Endothelial cell of umbilical vein (primary cell): ENCODE measurements around the gene ZNF385B. TPM values are rescaled to one million over a fixed set of nuclear protein-coding genes. Genes with fewer than 3 reads are reported as not detected.

Experiments used
- BruUV-seq: library from RNA; stranded (reverse); fragments of 400-500 nt; replicated peaks from 2 replicates; lab custom pipeline; 2021; lab: Mats Ljungman, UMichigan
- CTCF ChIA-PET: fragments of 300-600, 350-600 bp; sonication (Branson Sonifier 250); formaldehyde crosslinking; loops from one replicate; lab custom pipeline; 2021; ENCODE audit warnings: antibody characterized with exemption, inconsistent platforms; lab: Charles Lee
- POLR2A ChIA-PET: fragments of 300-600, 350-600 bp; sonication (Branson Sonifier 250); formaldehyde crosslinking; loops from one replicate; lab custom pipeline; 2021; ENCODE audit warnings: antibody characterized with exemption, inconsistent platforms; lab: Charles Lee
- DNase-seq: peaks from one replicate; pipeline ENCODE4 v3.0.0-alpha.2; 2011; ENCODE audit warnings: low read depth, low spot score
- FAIRE-seq: peaks from 2 replicates; lab custom pipeline; 2011; peaks lifted over from hg19 to GRCh38; lab: Jason Lieb, UNC
- H2AFZ ChIP-seq: 2 replicates; pipeline ENCODE4 v1.6.0; 2012; ENCODE audit warnings: low read depth, low read length, control low read depth, inconsistent platforms
- H3K27ac ChIP-seq: 2 replicates; pipeline ENCODE4 v1.5.1; 2011; ENCODE audit warnings: low read depth, mild to moderate bottlenecking, control low read depth, low read length, moderate library complexity; ENCODE audit not compliant: insufficient read depth
- H3K27me3 ChIP-seq, 2 experiments: 2 replicates each; pipeline versions ENCODE4 v1.6.0 to v1.6.1; 2011; ENCODE audit warnings: low read length in 2 of 2, mixed read lengths in 1 of 2; ENCODE audit not compliant: control insufficient read depth in 2 of 2, insufficient read depth in 2 of 2
- H3K36me3 ChIP-seq, 2 experiments: 2 replicates in 1 of 2; 3 replicates in 1 of 2; pipeline ENCODE4 v1.5.1; 2011; ENCODE audit warnings: low read length in 2 of 2, mild to moderate bottlenecking in 1 of 2, moderate library complexity in 1 of 2; ENCODE audit not compliant: control insufficient read depth in 2 of 2, insufficient read depth in 2 of 2; ENCODE audit errors: extremely low read depth in 1 of 2
- H3K4me1 ChIP-seq: 3 replicates; pipeline ENCODE4 v1.5.1; 2011; ENCODE audit warnings: mild to moderate bottlenecking, low read length; ENCODE audit not compliant: control insufficient read depth, insufficient read depth; ENCODE audit errors: extremely low read depth
- H3K4me2 ChIP-seq: 2 replicates; pipeline ENCODE4 v1.6.1; 2011; ENCODE audit warnings: low read length, control low read depth, mixed read lengths; ENCODE audit not compliant: insufficient read depth
- H3K4me3 ChIP-seq, 3 experiments: fragments of 200-600 bp in 1 of 3; sonication (generic), shearing (Covaris generic) in 1 of 3; replicated peaks in 1 of 3; 2 replicates each; pipeline ENCODE4 v1.5.1; 2011 to 2016; ENCODE audit warnings: control low read depth in 3 of 3, low read length in 3 of 3, mild to moderate bottlenecking in 2 of 3, inconsistent platforms in 1 of 3, low read depth in 1 of 3, moderate library complexity in 1 of 3; ENCODE audit not compliant: insufficient read depth in 1 of 3
- H3K79me2 ChIP-seq: 2 replicates; pipeline ENCODE4 v1.6.0; 2012; ENCODE audit warnings: low read length, inconsistent platforms; ENCODE audit not compliant: control insufficient read depth, insufficient read depth
- H3K9ac ChIP-seq: replicated peaks from 2 replicates; pipeline ENCODE3; 2011; ENCODE audit warnings: low read length, control low read depth; ENCODE audit not compliant: insufficient read depth; ENCODE audit errors: extremely low read depth
- H3K9me1 ChIP-seq: replicated peaks from 3 replicates; pipeline ENCODE4 v1.6.0; 2011; ENCODE audit warnings: mild to moderate bottlenecking, low read length; ENCODE audit not compliant: control insufficient read depth, insufficient read depth; ENCODE audit errors: extremely low read depth
- H3K9me3 ChIP-seq: replicated peaks from 2 replicates; pipeline ENCODE4 v1.5.1; 2012; ENCODE audit warnings: low read length, inconsistent platforms; ENCODE audit not compliant: control insufficient read depth, insufficient read depth
- H4K20me1 ChIP-seq: replicated peaks from 2 replicates; pipeline ENCODE3; 2011; ENCODE audit warnings: mild to moderate bottlenecking, low read length; ENCODE audit not compliant: control insufficient read depth, insufficient read depth; ENCODE audit errors: extremely low read depth
- EZH2 ChIP-seq: IDR thresholded peaks from 2 replicates; pipeline ENCODE4 v1.6.1; 2012; ENCODE audit warnings: borderline replicate concordance, low read depth, mild to moderate bottlenecking, moderate library complexity, low read length, inconsistent platforms; ENCODE audit not compliant: severe bottlenecking
- FOS ChIP-seq: IDR thresholded peaks from 2 replicates; pipeline ENCODE4 v1.6.1; 2011; ENCODE audit warnings: mild to moderate bottlenecking, low read length, moderate library complexity, borderline replicate concordance; ENCODE audit not compliant: insufficient read depth
- GATA2 ChIP-seq: IDR thresholded peaks from 2 replicates; pipeline ENCODE4 v1.7.0; 2011; ENCODE audit warnings: low read depth, mild to moderate bottlenecking, moderate library complexity, mixed read lengths, low read length; ENCODE audit not compliant: insufficient read length, insufficient read depth
- MYC ChIP-seq: IDR thresholded peaks from one replicate; pipeline ENCODE4 v1.6.1; 2011; ENCODE audit warnings: mild to moderate bottlenecking, low read depth, low read length
- POLR2A ChIP-seq: IDR thresholded peaks from 2 replicates; pipeline ENCODE4 v1.6.1; 2012; ENCODE audit warnings: low read depth, mild to moderate bottlenecking, control low read depth, low read length
- POLR2AphosphoS5 ChIP-seq: IDR thresholded peaks from 2 replicates; pipeline ENCODE4 v1.6.1; 2012; ENCODE audit warnings: low read depth, mild to moderate bottlenecking, control low read depth, low read length, moderate library complexity; ENCODE audit not compliant: insufficient read depth
- dilution Hi-C: fragments of 300-500 bp; cut with MboI; formaldehyde crosslinking; loops from one replicate; pipeline ENCODE4 v1.15.0; 2019; ENCODE audit warnings: low sequenced_read_pairs; ENCODE audit not compliant: extremely low pct_ligation_motif_present
- intact Hi-C: fragments of 100-400 bp; cut with micrococcal nuclease; formaldehyde crosslinking; loops from one replicate; pipeline ENCODE4 v1.10.0; 2022
- polyA plus RNA-seq, 4 experiments: library from polyadenylated mRNA; depleted of rRNA in 3 of 4; stranded (reverse) in 3 of 4; unstranded in 1 of 4; fragments of >200 nt; gene quantifications; 2 replicates each; pipeline versions ENCODE4 v1.2.1 to v1.2.3, GENCODE V29; 2011 to 2012; ENCODE audit warnings: missing spikeins in 1 of 4
- total RNA-seq: library from RNA; stranded (reverse); gene quantifications from 2 replicates; pipeline ENCODE4 v1.2.3, GENCODE V29; 2021
- TF ChIP-seq, protein P1 (sequence below), 2 donors: IDR thresholded peaks; 1 replicate in 1 of 2; 2 replicates in 1 of 2; pipeline ENCODE4 v1.5.1; 2011; ENCODE audit warnings: low read length in 2 of 2, mild to moderate bottlenecking in 2 of 2, moderate library complexity in 2 of 2, control low read depth in 1 of 2, inconsistent platforms in 1 of 2, low read depth in 1 of 2; ENCODE audit not compliant: insufficient read depth in 1 of 2; ENCODE audit errors: extremely low read depth in 1 of 2
- TF ChIP-seq, protein P2 (sequence below): IDR thresholded peaks from 2 replicates; pipeline ENCODE4 v1.6.1; 2011; ENCODE audit not compliant: insufficient read depth, insufficient read length

The ZNF385B gene
- total and polyA plus RNA-seq, 2 donors (not counting 3 experiments of a cell fraction or from before 2014, with no cell fraction given) = not detected

DNA sequence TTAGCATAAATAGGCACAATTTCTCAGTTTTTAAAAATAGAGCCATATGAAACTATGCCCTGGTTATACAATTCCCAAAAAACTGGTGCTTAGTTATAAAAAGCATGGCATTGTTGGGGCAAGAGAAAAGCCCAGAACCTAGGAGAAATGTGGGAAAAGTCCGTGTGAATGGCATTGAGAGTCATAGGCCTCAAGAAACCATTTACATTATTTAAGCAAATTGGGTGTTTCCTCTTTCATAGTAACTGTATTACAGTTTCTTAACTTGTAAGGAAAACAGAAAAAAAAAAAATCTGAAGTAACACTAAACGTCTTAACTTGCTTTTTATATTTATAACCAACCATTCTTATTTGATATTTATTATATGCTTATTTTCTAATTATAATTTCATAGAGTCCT is 425.8 kb downstream of the ZNF385B start:
- no TSS peak for BruUV-seq
- FAIRE-seq = no peak
- TF ChIP-seq FOS = no peak
- TF ChIP-seq, protein P1, sequence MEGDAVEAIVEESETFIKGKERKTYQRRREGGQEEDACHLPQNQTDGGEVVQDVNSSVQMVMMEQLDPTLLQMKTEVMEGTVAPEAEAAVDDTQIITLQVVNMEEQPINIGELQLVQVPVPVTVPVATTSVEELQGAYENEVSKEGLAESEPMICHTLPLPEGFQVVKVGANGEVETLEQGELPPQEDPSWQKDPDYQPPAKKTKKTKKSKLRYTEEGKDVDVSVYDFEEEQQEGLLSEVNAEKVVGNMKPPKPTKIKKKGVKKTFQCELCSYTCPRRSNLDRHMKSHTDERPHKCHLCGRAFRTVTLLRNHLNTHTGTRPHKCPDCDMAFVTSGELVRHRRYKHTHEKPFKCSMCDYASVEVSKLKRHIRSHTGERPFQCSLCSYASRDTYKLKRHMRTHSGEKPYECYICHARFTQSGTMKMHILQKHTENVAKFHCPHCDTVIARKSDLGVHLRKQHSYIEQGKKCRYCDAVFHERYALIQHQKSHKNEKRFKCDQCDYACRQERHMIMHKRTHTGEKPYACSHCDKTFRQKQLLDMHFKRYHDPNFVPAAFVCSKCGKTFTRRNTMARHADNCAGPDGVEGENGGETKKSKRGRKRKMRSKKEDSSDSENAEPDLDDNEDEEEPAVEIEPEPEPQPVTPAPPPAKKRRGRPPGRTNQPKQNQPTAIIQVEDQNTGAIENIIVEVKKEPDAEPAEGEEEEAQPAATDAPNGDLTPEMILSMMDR (IDR thresholded peaks at IDR 0.05; ENCODE audit: extremely low read depth in 1 of 2, insufficient read depth in 1 of 2, low read depth in 1 of 2, low read length in 2 of 2) = no peak
- TF ChIP-seq EZH2 = no peak
- TF ChIP-seq, protein P2, sequence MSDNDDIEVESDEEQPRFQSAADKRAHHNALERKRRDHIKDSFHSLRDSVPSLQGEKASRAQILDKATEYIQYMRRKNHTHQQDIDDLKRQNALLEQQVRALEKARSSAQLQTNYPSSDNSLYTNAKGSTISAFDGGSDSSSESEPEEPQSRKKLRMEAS = no peak
- TF ChIP-seq POLR2A = no peak
- no peak for TF ChIP-seq MYC
- no peak for TF ChIP-seq GATA2
- TF ChIP-seq POLR2AphosphoS5 = no peak
- Histone ChIP-seq H3K27me3 (peaks cover 0 to 5% of the 10 kb centered on the region in 2 experiments), H3K79me2 (no peaks in the 10 kb centered on the region), H3K9me3 (no peaks in the 10 kb centered on the region), H2AFZ (no peak overlapping the region), H3K4me1 (no peaks in the 10 kb centered on the region), H3K9ac (no peak overlapping the region), H3K27ac (no peak overlapping the region), H3K4me3 (no peak overlapping the region), H3K9me1 (no peaks in the 10 kb centered on the region), H3K4me2 (no peak overlapping the region), H4K20me1 (no peaks in the 10 kb centered on the region), H3K36me3 (no peaks in the 10 kb centered on the region)
- intact Hi-C loops = no loop called here
- no peak for DNase-seq
- dilution Hi-C loops = no loop called here
- ChIA-PET CTCF (interaction anchor here (1.4 to 2.2 kb wide), 3 partner anchors 9 to 25 kb away, joined by 4 to 9 read pairs (median 8); no protein-coding TSS in a partner anchor), POLR2A (no interaction called here)
